Measurements from ENCODE around the gene DBR1. TPM values are rescaled to one million over a fixed set of nuclear protein-coding genes. Genes with fewer than 3 reads are reported as not detected.

The DBR1 gene
- total RNA-seq, 1 donor from 2014 or later, result 14.9 TPM

GRCh38 chr3:138205527-138205926 lies 30.8 kb upstream of the DBR1 start:
- no peaks in the 10 kb centered on the region for H3K27me3 Mint-ChIP-seq (ENCODE audit: low read depth)
- TF ChIP-seq CTCF (IDR thresholded peaks at IDR 0.05), result no peak
- H3K9me3 Mint-ChIP-seq (ENCODE audit: low read depth), result no peaks in the 10 kb centered on the region
- no peak overlapping the region for H3K4me3 Mint-ChIP-seq (ENCODE audit: unreplicated experiment)
- no peak overlapping the region for H3K27ac Mint-ChIP-seq (ENCODE audit: unreplicated experiment)
- no peak for DNase-seq (ENCODE audit: low spot score)
- H3K36me3 Mint-ChIP-seq (ENCODE audit: low read depth), result no peaks in the 10 kb centered on the region
- H3K4me1 Mint-ChIP-seq (ENCODE audit: low read depth), result peaks cover 38% of the 10 kb centered on the region

GRCh38 chr3:138203938-138204337 lies 29.2 kb upstream of the DBR1 start:
- no peak for TF ChIP-seq CTCF (IDR thresholded peaks at IDR 0.05)
- Mint-ChIP-seq H3K36me3 (ENCODE audit: low read depth) (no peaks in the 10 kb centered on the region), H3K27me3 (ENCODE audit: low read depth) (no peaks in the 10 kb centered on the region), H3K4me1 (ENCODE audit: low read depth) (peaks cover 24% of the 10 kb centered on the region), H3K9me3 (ENCODE audit: low read depth) (no peaks in the 10 kb centered on the region), H3K4me3 (ENCODE audit: unreplicated experiment) (no peak overlapping the region), H3K27ac (ENCODE audit: unreplicated experiment) (no peak overlapping the region)
- no peak for DNase-seq (ENCODE audit: low spot score)

GRCh38 chr3:138202945-138203701 lies 28.4 kb upstream of the DBR1 start:
- Mint-ChIP-seq H3K4me3 (ENCODE audit: unreplicated experiment) (no peak overlapping the region), H3K27ac (ENCODE audit: unreplicated experiment) (no peak overlapping the region), H3K27me3 (ENCODE audit: low read depth) (no peaks in the 10 kb centered on the region), H3K9me3 (ENCODE audit: low read depth) (no peaks in the 10 kb centered on the region), H3K36me3 (ENCODE audit: low read depth) (no peaks in the 10 kb centered on the region), H3K4me1 (ENCODE audit: low read depth) (peaks cover 22% of the 10 kb centered on the region)
- no peak for TF ChIP-seq CTCF (IDR thresholded peaks at IDR 0.05)
- no peak for DNase-seq (ENCODE audit: low spot score)

GRCh38 chr3:138200424-138200823 lies 25.7 kb upstream of the DBR1 start:
- H3K4me3 Mint-ChIP-seq (ENCODE audit: unreplicated experiment), result no peak overlapping the region
- H3K36me3 Mint-ChIP-seq (ENCODE audit: low read depth), result no peaks in the 10 kb centered on the region
- no peaks in the 10 kb centered on the region for H3K9me3 Mint-ChIP-seq (ENCODE audit: low read depth)
- H3K27ac Mint-ChIP-seq (ENCODE audit: unreplicated experiment), result no peak overlapping the region
- peaks cover 22% of the 10 kb centered on the region for H3K4me1 Mint-ChIP-seq (ENCODE audit: low read depth)
- no peak for TF ChIP-seq CTCF (IDR thresholded peaks at IDR 0.05)
- no peaks in the 10 kb centered on the region for H3K27me3 Mint-ChIP-seq (ENCODE audit: low read depth)
- no peak for DNase-seq (ENCODE audit: low spot score)

- Mint-ChIP-seq H3K36me3 (ENCODE audit: low read depth) (no peaks in the 10 kb centered on the region), H3K9me3 (ENCODE audit: low read depth) (no peaks in the 10 kb centered on the region), H3K27ac (ENCODE audit: unreplicated experiment) (no peak overlapping the region), H3K4me3 (ENCODE audit: unreplicated experiment) (no peak overlapping the region), H3K4me1 (ENCODE audit: low read depth) (peaks cover 23% of the 10 kb centered on the region), H3K27me3 (ENCODE audit: low read depth) (no peaks in the 10 kb centered on the region)
- TF ChIP-seq CTCF (IDR thresholded peaks at IDR 0.05), result no peak
- no peak for DNase-seq (ENCODE audit: low spot score)
These were observed 25.1 kb upstream of the DBR1 start for GRCh38 chr3:138199851-138200250.
